GM18870 (cell line): ENCODE measurements around the gene MON1A.

Experiments used
- ATAC-seq: cut with Tn5 transposase; IDR thresholded peaks from one replicate; pipeline ENCODE4 v1.9.1; 2021; ENCODE audit warnings: moderate library complexity; ENCODE audit not compliant: unreplicated experiment

The MON1A gene

GRCh38 chr3:49895791-49896190 lies 33.8 kb downstream of the MON1A start:
- no peak for ATAC-seq

- no peak for ATAC-seq
Observed at GRCh38 chr3:49889296-49889695, 40.3 kb downstream of the MON1A start.

- no peak for ATAC-seq
Observed at GRCh38 chr3:49886922-49887265, 42.7 kb downstream of the MON1A start.

GRCh38 chr3:49883998-49884397 lies 45.6 kb downstream of the MON1A start:
- no peak for ATAC-seq

GRCh38 chr3:49882166-49882565 lies 47.4 kb downstream of the MON1A start:
- no peak for ATAC-seq

GRCh38 chr3:49880581-49881315 lies 48.9 kb downstream of the MON1A start:
- no peak for ATAC-seq

- ATAC-seq = no peak
Observed at GRCh38 chr3:49879721-49880120, 49.9 kb downstream of the MON1A start.

GRCh38 chr3:49878686-49879085 lies 50.9 kb downstream of the MON1A start:
- no peak for ATAC-seq

GRCh38 chr3:49877716-49878115 lies 51.9 kb downstream of the MON1A start:
- no peak for ATAC-seq

- ATAC-seq = no peak
Observed at GRCh38 chr3:49876567-49876966, 53.0 kb downstream of the MON1A start.

- no peak for ATAC-seq
Observed at GRCh38 chr3:49873623-49874022, 56.0 kb downstream of the MON1A start.

- no peak for ATAC-seq
Observed at GRCh38 chr3:49872801-49873281, 56.8 kb downstream of the MON1A start.

GRCh38 chr3:49871531-49872153 lies 58.0 kb downstream of the MON1A start:
- ATAC-seq = no peak

- no peak for ATAC-seq
Observed at GRCh38 chr3:49869525-49870126, 60.0 kb downstream of the MON1A start, which contains the start of gene CAMKV. Gene CAMKV, minus strand, starts transcription at chr3:49869906. Its CDS starts 7,518 bp downstream, at chr3:49862388.

- no peak for ATAC-seq
Observed at GRCh38 chr3:49868862-49869466, 60.6 kb downstream of the MON1A start.

- ATAC-seq = no peak
Observed at GRCh38 chr3:49867871-49868321, 61.7 kb downstream of the MON1A start.

GRCh38 chr3:49867400-49867799 lies 62.2 kb downstream of the MON1A start:
- no peak for ATAC-seq

- ATAC-seq = no peak
Observed at GRCh38 chr3:49865198-49865784, 64.3 kb downstream of the MON1A start.

GRCh38 chr3:49864505-49864904 lies 65.1 kb downstream of the MON1A start:
- ATAC-seq = no peak

- no peak for ATAC-seq
Observed at GRCh38 chr3:49859576-49860305, 69.9 kb downstream of the MON1A start.
